Hypothalamus (tissue), 51 donors: Measurements from ENCODE around the gene SPACA4.
"Not testable (repeated sequence)": the region's sequence is repeated elsewhere in the genome, so short reads cannot be mapped to it uniquely, and the experiment has no call there.

Experiments
- DNase-seq, 51 donors: peaks; one replicate each; lab custom pipeline; 2025; lab: John Stamatoyannopoulos, UW

SPACA4 gene

GRCh38 chr19:48606463-48607358, at the start of gene SPACA4:
SPACA4 (plus strand) TSS chr19:48606742; CDS start chr19:48606979, 237 bp downstream.
- no peak for DNase-seq

- no peak for DNase-seq
Measured at GRCh38 chr19:48556825-48557224, 49.7 kb upstream of the SPACA4 start.

- no peak for DNase-seq
Measured at GRCh38 chr19:48558018-48558684, 48.4 kb upstream of the SPACA4 start.

GRCh38 chr19:48560095-48560530, 46.4 kb upstream of the SPACA4 start:
- no peak for DNase-seq

- no peak for DNase-seq
Measured at GRCh38 chr19:48561412-48561811, 45.1 kb upstream of the SPACA4 start.

- no peak for DNase-seq
Measured at GRCh38 chr19:48565090-48565489, 41.5 kb upstream of the SPACA4 start.

- peak in 47 of 51 donors; percentile 2 to 85 (median 48) for DNase-seq
Measured at GRCh38 chr19:48568345-48568886, 38.1 kb upstream of the SPACA4 start.

GRCh38 chr19:48569814-48570213, 36.7 kb upstream of the SPACA4 start:
- DNase-seq: no peak

- DNase-seq: no peak
Measured at GRCh38 chr19:48571378-48572162, 35.0 kb upstream of the SPACA4 start.

- DNase-seq: no peak
Measured at GRCh38 chr19:48573163-48573505, 33.4 kb upstream of the SPACA4 start.

GRCh38 chr19:48575931-48576622, 30.5 kb upstream of the SPACA4 start:
- DNase-seq: no peak

GRCh38 chr19:48577908-48578307, 28.6 kb upstream of the SPACA4 start:
- DNase-seq: not testable (repeated sequence)

- DNase-seq: no peak
Measured at GRCh38 chr19:48578891-48579290, 27.7 kb upstream of the SPACA4 start.

GRCh38 chr19:48582168-48582567, 24.4 kb upstream of the SPACA4 start:
- DNase-seq: no peak

- DNase-seq: no peak
Measured at GRCh38 chr19:48587387-48587786, 19.2 kb upstream of the SPACA4 start.

GRCh38 chr19:48588670-48589401, 17.7 kb upstream of the SPACA4 start:
- peak in 50 of 51 donors; percentile 8 to 94 (median 68) for DNase-seq

- no peak for DNase-seq
Measured at GRCh38 chr19:48591021-48591420, 15.5 kb upstream of the SPACA4 start.

GRCh38 chr19:48595171-48595570, 11.4 kb upstream of the SPACA4 start:
- no peak for DNase-seq

GRCh38 chr19:48595833-48596232, 10.7 kb upstream of the SPACA4 start:
- DNase-seq: no peak

GRCh38 chr19:48596237-48596636, 10.3 kb upstream of the SPACA4 start:
- no peak for DNase-seq
